Muscle of leg (tissue), 11 donors: Measurements from ENCODE around the gene CDH7. TPM values are rescaled to one million over a fixed set of nuclear protein-coding genes. Genes with fewer than 3 reads are reported as not detected.

Source experiments
- DNase-seq: peaks from one replicate; pipeline ENCODE4 v3.0.0; 2013
- H3K27ac ChIP-seq: one replicate; pipeline ENCODE4 v1.5.1; 2013; ENCODE audit warnings: mild to moderate bottlenecking, low read length, control low read depth
- H3K27me3 ChIP-seq: one replicate; pipeline ENCODE4 v1.6.1; 2013; ENCODE audit warnings: low read length; ENCODE audit not compliant: control insufficient read depth, insufficient read depth
- H3K36me3 ChIP-seq: one replicate; pipeline ENCODE4 v1.6.1; 2013; ENCODE audit warnings: low read length; ENCODE audit not compliant: control insufficient read depth, insufficient read depth
- H3K4me1 ChIP-seq: one replicate; pipeline ENCODE4 v1.6.1; 2013; ENCODE audit warnings: low read length; ENCODE audit not compliant: control insufficient read depth, insufficient read depth
- H3K4me3 ChIP-seq: one replicate; pipeline ENCODE4 v1.5.1; 2013; ENCODE audit warnings: low read length, control low read depth
- H3K9me3 ChIP-seq: replicated peaks from 2 replicates; pipeline ENCODE4 v1.6.1; 2013; ENCODE audit warnings: low read depth, low read length; ENCODE audit not compliant: control insufficient read depth
- WGBS: methylation state at CpG from one replicate; pipeline ENCODE4 v1.1.5; 2013; ENCODE audit warnings: missing lambda C conversion rate; ENCODE audit not compliant: insufficient coverage; 5-methylcytosine and 5-hydroxymethylcytosine counted together
- polyA plus RNA-seq, 8 donors: library from polyadenylated mRNA; unstranded; fragments of 120-200 nt; gene quantifications; one replicate each; pipeline versions ENCODE4 v1.2.1 to v1.2.3, GENCODE V29; 2013; ENCODE audit warnings: inconsistent platforms in 1 of 8, low replicate concordance in 1 of 8; ENCODE audit not compliant: insufficient read length in 8 of 8, insufficient read depth in 1 of 8
- total RNA-seq: library from RNA; stranded (reverse); fragments of 120-200 nt; gene quantifications from one replicate; pipeline ENCODE4 v1.2.4, GENCODE V29; 2013

The CDH7 gene
- total and polyA plus RNA-seq, 9 donors = 0.16 to 2.2 (median 0.43) TPM

DNA sequence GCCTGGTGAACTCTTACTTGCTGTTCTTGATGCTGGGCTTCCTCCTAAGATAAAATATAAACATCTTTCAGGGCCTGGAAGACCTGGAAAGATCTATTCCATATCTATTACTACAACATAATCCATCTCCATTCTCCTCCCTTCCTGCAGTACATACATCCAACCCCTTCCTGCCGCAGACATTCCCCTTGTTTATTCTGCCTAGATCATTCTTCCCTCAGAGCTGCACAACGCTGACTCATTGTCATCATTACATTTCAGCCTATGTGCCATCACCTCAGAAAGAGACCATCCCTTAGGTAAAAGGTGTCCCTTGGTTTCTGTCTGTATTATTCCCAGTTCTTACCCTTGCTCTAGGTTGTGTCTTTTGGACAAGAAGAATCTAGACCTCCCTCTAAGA lies 2.5 kb upstream of the CDH7 start:
- Histone ChIP-seq H3K27ac (no peak overlapping the region), H3K4me3 (no peak overlapping the region), H3K36me3 (no peaks in the 10 kb centered on the region), H3K9me3 (no peaks in the 10 kb centered on the region), H3K27me3 (peaks cover 24% of the 10 kb centered on the region), H3K4me1 (peaks cover 10% of the 10 kb centered on the region)
- WGBS = 84% methylated on average over 2 of the region's 2 CpGs
- DNase-seq = no peak

DNA sequence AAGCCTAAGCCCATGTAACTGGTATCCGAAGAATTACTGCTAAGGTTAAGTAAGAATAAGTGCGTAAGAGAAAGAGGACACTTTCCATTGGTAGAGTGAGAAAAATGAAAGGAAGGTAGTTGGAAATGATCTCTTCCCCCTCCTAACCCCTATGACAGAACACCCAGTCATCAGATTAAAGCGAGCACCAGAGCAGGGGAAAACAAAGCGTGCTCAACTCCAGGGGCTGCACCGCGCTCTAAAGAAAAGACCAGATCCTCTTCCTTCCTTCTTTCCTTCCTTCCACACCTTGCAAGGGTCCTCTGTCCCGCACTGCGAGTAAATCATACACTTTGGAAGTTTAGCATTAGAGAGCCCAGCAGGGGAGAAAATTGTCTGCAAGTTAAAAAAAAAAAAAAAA lies 971 bp upstream of the CDH7 start:
- Histone ChIP-seq H3K4me1 (peaks cover 10% of the 10 kb centered on the region), H3K36me3 (no peaks in the 10 kb centered on the region), H3K27ac (no peak overlapping the region), H3K9me3 (no peaks in the 10 kb centered on the region), H3K4me3 (peak overlapping the region; percentile 57), H3K27me3 (peaks cover 24% of the 10 kb centered on the region)
- WGBS = 10% methylated on average over 3 of the region's 8 CpGs
- DNase-seq = no peak

DNA sequence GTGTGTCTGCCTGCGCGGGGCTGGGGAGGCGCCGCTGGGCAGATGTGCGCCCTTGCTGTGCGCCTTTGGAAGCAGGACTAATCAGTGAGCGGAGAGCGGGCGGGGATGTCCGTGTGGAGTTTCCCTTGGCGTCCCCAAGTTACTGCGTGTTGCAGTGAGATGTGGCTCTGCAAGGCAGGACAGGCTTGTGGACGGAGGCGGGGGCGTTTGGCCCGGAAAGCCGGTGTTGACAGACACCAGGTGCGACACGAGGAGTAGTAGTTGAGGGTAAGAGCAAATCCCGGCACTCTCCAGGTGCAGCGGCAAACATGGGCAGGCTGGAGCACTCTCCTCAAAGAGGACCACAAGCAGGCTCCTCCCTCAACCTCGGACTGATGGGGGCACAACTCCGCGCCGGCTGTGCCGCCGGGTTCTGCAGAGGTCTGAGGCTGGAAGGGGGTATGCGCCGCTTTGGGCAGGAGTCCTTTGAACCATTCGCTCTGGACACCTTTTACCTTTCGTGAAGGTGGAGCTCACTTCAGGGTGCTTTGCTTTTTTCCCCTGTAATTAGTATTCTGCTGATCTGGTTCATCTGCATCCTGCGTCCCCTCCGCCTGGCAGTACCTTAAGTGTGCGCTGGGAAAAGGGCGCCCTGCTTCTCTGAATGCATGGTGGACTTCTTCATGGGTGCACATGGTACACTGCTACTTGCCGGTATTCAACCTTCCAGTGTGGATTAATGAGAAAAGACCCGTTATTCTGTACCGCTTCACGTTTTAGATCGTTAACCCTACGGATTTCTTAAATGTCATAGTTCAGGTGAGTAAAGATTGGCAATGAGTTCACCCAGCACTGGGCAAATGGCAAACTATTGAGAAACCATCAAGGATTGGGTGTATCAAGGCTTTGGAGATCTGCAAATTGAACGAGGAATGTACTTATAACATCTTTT lies 608 bp downstream of the CDH7 start:
- DNase-seq = peak; percentile 34
- Histone ChIP-seq H3K36me3 (no peaks in the 10 kb centered on the region), H3K27me3 (peaks cover 24% of the 10 kb centered on the region), H3K9me3 (no peaks in the 10 kb centered on the region), H3K4me3 (peak overlapping the region; percentile 57), H3K4me1 (peaks cover 10% of the 10 kb centered on the region), H3K27ac (no peak overlapping the region)
- WGBS = 6% methylated on average over 35 of the region's 42 CpGs

DNA sequence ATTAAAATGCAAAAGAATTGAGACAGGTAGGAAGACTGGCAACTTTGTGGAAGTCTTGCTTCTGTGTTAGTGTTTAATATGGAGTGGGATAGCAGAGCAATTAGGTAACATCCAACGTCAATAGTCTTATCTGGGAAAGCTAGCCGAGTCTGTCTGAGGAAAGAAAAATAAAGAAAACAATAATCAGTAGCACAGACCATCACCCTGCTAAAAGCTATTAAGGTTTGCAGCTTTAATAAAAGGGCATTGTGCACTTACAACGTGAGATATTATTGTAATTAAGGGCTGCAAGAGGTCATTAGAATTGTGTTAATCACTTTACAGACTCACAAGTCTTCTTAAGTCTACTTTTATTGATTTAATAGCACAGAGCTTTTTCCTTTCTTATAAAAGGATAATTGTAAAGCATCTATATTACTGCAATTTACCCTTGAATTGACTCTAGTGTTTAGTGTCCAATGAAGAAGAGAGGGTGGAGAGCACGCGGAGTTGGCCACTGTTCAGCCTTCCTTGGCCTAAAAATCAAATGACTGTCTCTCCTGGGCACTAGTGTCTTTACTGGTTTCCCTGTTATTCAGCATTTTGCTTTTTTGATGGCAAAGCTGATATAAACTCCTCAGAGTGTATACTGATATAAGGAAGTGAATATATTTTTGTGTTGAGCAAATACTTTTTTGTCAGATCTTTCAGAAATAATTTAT lies 2.0 kb downstream of the CDH7 start:
- Histone ChIP-seq H3K4me3 (no peak overlapping the region), H3K4me1 (peaks cover 10% of the 10 kb centered on the region), H3K27ac (no peak overlapping the region), H3K36me3 (no peaks in the 10 kb centered on the region), H3K27me3 (peaks cover 24% of the 10 kb centered on the region), H3K9me3 (no peaks in the 10 kb centered on the region)
- no CpG with 5 or more reads among the region's 5 CpGs for WGBS
- no peak for DNase-seq

DNA sequence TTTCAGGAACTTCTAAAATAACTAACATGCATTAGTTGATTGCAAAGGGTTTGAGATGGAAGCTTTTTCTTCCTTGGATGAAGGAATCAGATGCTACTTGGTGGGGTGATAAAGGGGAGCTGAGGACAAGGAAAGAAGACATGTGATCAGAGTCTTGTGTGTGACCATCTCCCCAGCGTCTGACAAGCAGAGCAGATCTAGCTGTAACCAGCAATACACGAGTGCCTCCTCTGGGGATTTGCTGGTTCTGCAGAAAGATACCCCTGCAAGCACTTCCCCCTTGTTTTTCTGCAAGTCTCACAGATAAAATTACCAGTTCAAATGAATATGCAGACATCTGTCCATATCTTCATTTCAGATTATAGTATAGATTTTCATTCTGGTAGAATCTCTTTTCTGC lies 2.7 kb downstream of the CDH7 start:
- Histone ChIP-seq H3K4me1 (peaks cover 10% of the 10 kb centered on the region), H3K9me3 (no peaks in the 10 kb centered on the region), H3K36me3 (no peaks in the 10 kb centered on the region), H3K4me3 (no peak overlapping the region), H3K27ac (no peak overlapping the region), H3K27me3 (peaks cover 24% of the 10 kb centered on the region)
- 14% methylated on average over 2 of the region's 2 CpGs for WGBS
- peak; percentile 48 for DNase-seq

DNA sequence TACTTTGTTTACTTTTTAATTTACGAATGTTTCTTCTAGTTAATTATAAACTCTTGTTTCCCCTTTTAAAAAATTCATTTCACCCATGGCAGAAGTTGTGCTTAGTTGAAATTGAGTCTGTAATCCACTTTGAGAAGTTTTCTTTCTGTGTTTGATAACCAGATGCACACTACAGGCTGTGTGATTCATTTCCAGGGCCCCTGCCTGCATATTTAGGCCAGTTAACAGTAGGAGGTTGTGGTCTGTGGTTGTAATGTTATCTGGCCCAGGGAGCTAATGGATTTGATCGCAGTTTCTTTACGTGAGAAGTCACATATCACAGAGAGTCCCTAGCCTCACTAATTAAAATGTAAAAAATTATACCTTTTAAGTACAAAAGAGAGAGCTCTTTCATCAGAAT lies 3.3 kb downstream of the CDH7 start:
- DNase-seq = no peak
- no CpG with 5 or more reads among the region's 3 CpGs for WGBS
- no peak overlapping the region for H3K4me3 ChIP-seq

DNA sequence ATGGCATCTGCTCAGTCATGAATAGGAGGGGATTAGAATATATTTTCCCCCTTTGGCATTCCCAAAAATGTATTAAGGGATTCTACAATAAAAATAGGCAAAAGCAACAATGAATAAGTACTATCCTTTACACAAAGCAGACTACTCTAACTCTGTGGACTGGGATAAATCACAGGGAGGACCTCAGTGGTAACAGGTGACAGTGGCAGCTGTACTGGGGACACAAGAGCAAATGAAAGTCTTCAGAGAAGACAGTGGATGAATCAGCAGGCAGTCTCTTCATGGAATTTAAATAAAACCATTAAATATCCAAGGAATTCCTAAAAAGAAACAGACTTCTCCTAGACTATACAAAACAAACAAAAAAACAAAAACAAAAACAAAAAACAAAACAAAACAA lies 4.8 kb downstream of the CDH7 start:
- Histone ChIP-seq H3K27me3 (peaks cover 10% of the 10 kb centered on the region), H3K9me3 (no peaks in the 10 kb centered on the region), H3K36me3 (no peaks in the 10 kb centered on the region), H3K27ac (no peak overlapping the region), H3K4me3 (no peak overlapping the region), H3K4me1 (peaks cover 4% of the 10 kb centered on the region)
- DNase-seq = peak; percentile 20

More for the DNA sequence above, 3.3 kb downstream of the CDH7 start:
- Histone ChIP-seq H3K27ac (no peak overlapping the region), H3K9me3 (no peaks in the 10 kb centered on the region), H3K4me1 (peaks cover 10% of the 10 kb centered on the region), H3K36me3 (no peaks in the 10 kb centered on the region), H3K27me3 (peaks cover 24% of the 10 kb centered on the region)

DNA sequence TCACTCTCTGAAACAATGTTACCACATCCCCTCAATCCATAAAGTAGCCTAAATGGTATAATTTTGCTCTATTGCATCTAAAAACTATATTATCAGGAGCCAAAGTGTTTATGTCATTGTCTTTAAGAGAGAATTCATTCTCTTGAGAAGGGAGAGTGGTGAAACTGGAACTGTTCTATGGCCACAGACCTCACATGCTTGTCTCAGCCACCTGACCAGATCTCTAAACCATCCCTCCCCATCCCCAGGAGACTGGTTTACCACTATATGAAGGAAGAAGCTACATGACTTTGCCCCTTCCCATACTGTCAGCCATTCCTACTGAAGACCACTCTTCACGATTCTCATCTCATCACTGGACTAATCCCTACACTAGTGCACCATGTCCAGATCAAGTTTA lies 9.6 kb downstream of the CDH7 start:
- Histone ChIP-seq H3K4me1 (no peaks in the 10 kb centered on the region), H3K36me3 (no peaks in the 10 kb centered on the region), H3K4me3 (no peak overlapping the region), H3K9me3 (no peaks in the 10 kb centered on the region), H3K27ac (no peak overlapping the region), H3K27me3 (no peaks in the 10 kb centered on the region)
- WGBS = 100% methylated on average over 1 of the region's 1 CpG
- no peak for DNase-seq

DNA sequence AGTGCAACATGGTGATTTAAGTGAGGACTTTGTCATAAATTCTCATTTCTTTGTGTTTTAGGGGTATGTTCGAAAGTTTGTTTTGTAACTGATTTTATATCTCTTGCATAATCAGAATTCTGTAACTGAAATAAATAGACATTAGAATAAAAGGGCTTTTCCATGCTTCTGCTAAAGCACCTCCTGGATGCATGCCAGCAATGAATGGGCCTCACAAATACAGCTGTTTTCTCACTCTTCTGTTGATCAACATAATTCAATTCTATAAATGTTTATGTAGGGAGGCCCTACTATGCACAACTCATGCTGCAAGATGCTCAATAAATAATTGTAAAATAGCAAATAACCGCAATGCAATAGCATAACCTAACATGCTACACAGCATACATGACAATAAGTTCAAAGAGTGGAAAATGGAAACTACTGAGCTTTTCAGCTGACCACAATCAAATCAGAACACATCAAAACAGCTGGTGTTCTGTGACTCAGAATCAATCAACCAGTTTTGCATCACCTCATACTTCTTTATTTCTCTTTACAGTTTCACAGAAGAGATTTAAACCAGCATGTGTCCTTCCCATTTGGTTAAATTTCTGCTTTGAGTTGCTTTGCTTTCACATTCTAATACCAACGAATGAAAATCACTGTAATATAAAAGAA lies 11.0 kb downstream of the CDH7 start:
- no peaks in the 10 kb centered on the region for H3K27me3 ChIP-seq
- DNase-seq = no peak
- H3K27ac ChIP-seq = no peak overlapping the region
- H3K9me3 ChIP-seq = no peaks in the 10 kb centered on the region
- H3K4me3 ChIP-seq = no peak overlapping the region
- H3K36me3 ChIP-seq = no peaks in the 10 kb centered on the region
- WGBS = no CpG with 5 or more reads among the region's 3 CpGs
- no peaks in the 10 kb centered on the region for H3K4me1 ChIP-seq

DNA sequence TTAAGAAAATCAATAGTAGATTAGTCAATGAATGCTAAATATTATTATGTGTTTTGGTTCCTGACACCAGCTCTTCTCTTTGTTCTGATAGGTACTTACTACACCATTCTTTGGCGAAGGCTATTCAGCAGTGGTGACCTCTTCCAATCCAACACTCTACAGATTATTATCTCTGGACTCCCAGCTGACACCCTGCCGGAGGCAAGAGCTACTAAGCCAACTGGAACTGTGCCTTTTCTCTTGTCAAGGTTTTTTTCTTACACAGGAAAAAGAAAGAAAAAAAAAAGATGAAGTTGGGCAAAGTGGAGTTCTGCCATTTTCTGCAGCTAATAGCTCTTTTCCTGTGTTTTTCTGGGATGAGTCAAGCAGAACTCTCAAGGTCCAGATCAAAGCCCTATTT lies 11.7 kb downstream of the CDH7 start:
- Histone ChIP-seq H3K36me3 (no peaks in the 10 kb centered on the region), H3K27me3 (no peaks in the 10 kb centered on the region), H3K4me3 (no peak overlapping the region), H3K9me3 (no peaks in the 10 kb centered on the region), H3K27ac (no peak overlapping the region), H3K4me1 (no peaks in the 10 kb centered on the region)
- 80% methylated on average over 1 of the region's 2 CpGs for WGBS
- no peak for DNase-seq
